M059J (cell line): Measurements from ENCODE around the gene LSG1. TPM values are rescaled to one million over a fixed set of nuclear protein-coding genes. Genes with fewer than 3 reads are reported as not detected.
A peak's percentile ranks its signal among the peaks of the same experiment; 100 is the strongest.
"Not testable (repeated sequence)": the region's sequence is repeated elsewhere in the genome, so short reads cannot be mapped to it uniquely, and the experiment has no call there.

Source experiments
- DNase-seq: peaks from one replicate; pipeline ENCODE4 v3.0.0-alpha.2; 2012; ENCODE audit warnings: low read depth
- total RNA-seq: library from RNA; depleted of rRNA; stranded (reverse); fragments of >200 nt; shearing (Covaris generic); gene quantifications from 2 replicates; pipeline ENCODE4 v1.2.3, GENCODE V29; 2014

Gene LSG1
- total RNA-seq, 1 experiment from 2014 or later = 70.7 TPM

- no peak for DNase-seq
Observed at GRCh38 chr3:194618858-194619608, 53.0 kb downstream of the LSG1 start.

GRCh38 chr3:194617827-194618226, 54.2 kb downstream of the LSG1 start:
- DNase-seq = peak; percentile 81

- DNase-seq = no peak
Observed at GRCh38 chr3:194617143-194617671, 54.8 kb downstream of the LSG1 start.

- DNase-seq = no peak
Observed at GRCh38 chr3:194615226-194615625, 56.8 kb downstream of the LSG1 start.

- DNase-seq = no peak
Observed at GRCh38 chr3:194612221-194612620, 59.8 kb downstream of the LSG1 start.

GRCh38 chr3:194610689-194611088, 61.3 kb downstream of the LSG1 start:
- no peak for DNase-seq

GRCh38 chr3:194609601-194610000, 62.4 kb downstream of the LSG1 start:
- DNase-seq = no peak

- DNase-seq = no peak
Observed at GRCh38 chr3:194608981-194609380, 63.0 kb downstream of the LSG1 start.

- no peak for DNase-seq
Observed at GRCh38 chr3:194607592-194608389, 64.2 kb downstream of the LSG1 start.

GRCh38 chr3:194606941-194607340, 65.0 kb downstream of the LSG1 start:
- no peak for DNase-seq

- DNase-seq = no peak
Observed at GRCh38 chr3:194606163-194606562, 65.8 kb downstream of the LSG1 start.

GRCh38 chr3:194605314-194605713, 66.7 kb downstream of the LSG1 start:
- not testable (repeated sequence) for DNase-seq

- no peak for DNase-seq
Observed at GRCh38 chr3:194604837-194605236, 67.2 kb downstream of the LSG1 start.

GRCh38 chr3:194604126-194604525, 67.9 kb downstream of the LSG1 start:
- no peak for DNase-seq

- DNase-seq = no peak
Observed at GRCh38 chr3:194602669-194603171, 69.3 kb downstream of the LSG1 start.

GRCh38 chr3:194598771-194599557, 73.0 kb downstream of the LSG1 start:
- peak; percentile 100 for DNase-seq

- DNase-seq = no peak
Observed at GRCh38 chr3:194596906-194597305, 75.1 kb downstream of the LSG1 start.

GRCh38 chr3:194592798-194593752, 78.9 kb downstream of the LSG1 start:
- peak; percentile 100 for DNase-seq
